Glomerular visceral epithelial cell (primary cell): ENCODE measurements around the gene LCE1D.

Experiments used
- DNase-seq: peaks from one replicate; pipeline ENCODE4 v3.0.0-alpha.2; 2016; ENCODE audit errors: extremely low spot score

The LCE1D gene

GRCh38 chr1:152817309-152817708 is 20.8 kb downstream of the LCE1D start:
- no peak for DNase-seq

- no peak for DNase-seq
These were observed 26.8 kb downstream of the LCE1D start for GRCh38 chr1:152823294-152823693.

- no peak for DNase-seq
These were observed 28.4 kb downstream of the LCE1D start for GRCh38 chr1:152824964-152825363.

- no peak for DNase-seq
These were observed 30.7 kb downstream of the LCE1D start, which contains the start of gene LCE1A for GRCh38 chr1:152827173-152827572. Gene LCE1A (plus strand): TSS chr1:152827473. CDS start chr1:152827473, 0 bp downstream.

GRCh38 chr1:152836870-152837269 is 40.3 kb downstream of the LCE1D start:
- no peak for DNase-seq

- no peak for DNase-seq
These were observed 46.0 kb downstream of the LCE1D start, which contains the start of gene LCE6A for GRCh38 chr1:152842556-152842955. Gene LCE6A (plus strand): TSS chr1:152842856. CDS start chr1:152843521, 665 bp downstream.
